Measurements from ENCODE around the gene ATP5MC2.

DNA sequence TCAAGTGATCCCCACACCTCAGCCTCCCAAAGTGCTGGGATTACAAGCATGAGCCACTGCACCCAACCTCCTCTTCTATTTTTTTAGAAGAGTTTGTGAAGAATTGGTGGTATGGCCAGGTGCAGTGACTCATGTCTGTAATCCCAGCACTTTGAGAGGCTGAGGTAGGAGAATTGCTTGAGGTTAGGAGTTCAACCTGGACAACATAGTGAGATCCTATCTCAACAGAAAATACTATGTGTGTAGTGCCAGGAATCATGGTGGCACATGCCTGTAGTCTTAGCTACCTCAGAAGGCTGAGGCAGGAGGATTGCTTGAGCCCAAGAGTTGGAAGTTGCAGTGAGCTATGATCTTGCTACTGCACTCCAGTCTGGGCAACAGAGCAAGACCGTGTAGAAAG lies 44.2 kb downstream of the ATP5MC2 start:
- TF ChIP-seq POLR2AphosphoS5 (IDR thresholded peaks at IDR 0.05; ENCODE audit: low read depth), result no peak
- TF ChIP-seq, protein P1, sequence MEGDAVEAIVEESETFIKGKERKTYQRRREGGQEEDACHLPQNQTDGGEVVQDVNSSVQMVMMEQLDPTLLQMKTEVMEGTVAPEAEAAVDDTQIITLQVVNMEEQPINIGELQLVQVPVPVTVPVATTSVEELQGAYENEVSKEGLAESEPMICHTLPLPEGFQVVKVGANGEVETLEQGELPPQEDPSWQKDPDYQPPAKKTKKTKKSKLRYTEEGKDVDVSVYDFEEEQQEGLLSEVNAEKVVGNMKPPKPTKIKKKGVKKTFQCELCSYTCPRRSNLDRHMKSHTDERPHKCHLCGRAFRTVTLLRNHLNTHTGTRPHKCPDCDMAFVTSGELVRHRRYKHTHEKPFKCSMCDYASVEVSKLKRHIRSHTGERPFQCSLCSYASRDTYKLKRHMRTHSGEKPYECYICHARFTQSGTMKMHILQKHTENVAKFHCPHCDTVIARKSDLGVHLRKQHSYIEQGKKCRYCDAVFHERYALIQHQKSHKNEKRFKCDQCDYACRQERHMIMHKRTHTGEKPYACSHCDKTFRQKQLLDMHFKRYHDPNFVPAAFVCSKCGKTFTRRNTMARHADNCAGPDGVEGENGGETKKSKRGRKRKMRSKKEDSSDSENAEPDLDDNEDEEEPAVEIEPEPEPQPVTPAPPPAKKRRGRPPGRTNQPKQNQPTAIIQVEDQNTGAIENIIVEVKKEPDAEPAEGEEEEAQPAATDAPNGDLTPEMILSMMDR (IDR thresholded peaks at IDR 0.05; ENCODE audit: insufficient read depth, low read length), result no peak
- TF ChIP-seq, protein P2, sequence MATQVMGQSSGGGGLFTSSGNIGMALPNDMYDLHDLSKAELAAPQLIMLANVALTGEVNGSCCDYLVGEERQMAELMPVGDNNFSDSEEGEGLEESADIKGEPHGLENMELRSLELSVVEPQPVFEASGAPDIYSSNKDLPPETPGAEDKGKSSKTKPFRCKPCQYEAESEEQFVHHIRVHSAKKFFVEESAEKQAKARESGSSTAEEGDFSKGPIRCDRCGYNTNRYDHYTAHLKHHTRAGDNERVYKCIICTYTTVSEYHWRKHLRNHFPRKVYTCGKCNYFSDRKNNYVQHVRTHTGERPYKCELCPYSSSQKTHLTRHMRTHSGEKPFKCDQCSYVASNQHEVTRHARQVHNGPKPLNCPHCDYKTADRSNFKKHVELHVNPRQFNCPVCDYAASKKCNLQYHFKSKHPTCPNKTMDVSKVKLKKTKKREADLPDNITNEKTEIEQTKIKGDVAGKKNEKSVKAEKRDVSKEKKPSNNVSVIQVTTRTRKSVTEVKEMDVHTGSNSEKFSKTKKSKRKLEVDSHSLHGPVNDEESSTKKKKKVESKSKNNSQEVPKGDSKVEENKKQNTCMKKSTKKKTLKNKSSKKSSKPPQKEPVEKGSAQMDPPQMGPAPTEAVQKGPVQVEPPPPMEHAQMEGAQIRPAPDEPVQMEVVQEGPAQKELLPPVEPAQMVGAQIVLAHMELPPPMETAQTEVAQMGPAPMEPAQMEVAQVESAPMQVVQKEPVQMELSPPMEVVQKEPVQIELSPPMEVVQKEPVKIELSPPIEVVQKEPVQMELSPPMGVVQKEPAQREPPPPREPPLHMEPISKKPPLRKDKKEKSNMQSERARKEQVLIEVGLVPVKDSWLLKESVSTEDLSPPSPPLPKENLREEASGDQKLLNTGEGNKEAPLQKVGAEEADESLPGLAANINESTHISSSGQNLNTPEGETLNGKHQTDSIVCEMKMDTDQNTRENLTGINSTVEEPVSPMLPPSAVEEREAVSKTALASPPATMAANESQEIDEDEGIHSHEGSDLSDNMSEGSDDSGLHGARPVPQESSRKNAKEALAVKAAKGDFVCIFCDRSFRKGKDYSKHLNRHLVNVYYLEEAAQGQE (IDR thresholded peaks at IDR 0.05; ENCODE audit: insufficient replicate concordance, low read depth), result no peak
